ENCODE measurements around the gene DCLRE1A.
"Not testable (repeated sequence)": the region's sequence is repeated elsewhere in the genome, so short reads cannot be mapped to it uniquely, and the experiment has no call there.

DNA sequence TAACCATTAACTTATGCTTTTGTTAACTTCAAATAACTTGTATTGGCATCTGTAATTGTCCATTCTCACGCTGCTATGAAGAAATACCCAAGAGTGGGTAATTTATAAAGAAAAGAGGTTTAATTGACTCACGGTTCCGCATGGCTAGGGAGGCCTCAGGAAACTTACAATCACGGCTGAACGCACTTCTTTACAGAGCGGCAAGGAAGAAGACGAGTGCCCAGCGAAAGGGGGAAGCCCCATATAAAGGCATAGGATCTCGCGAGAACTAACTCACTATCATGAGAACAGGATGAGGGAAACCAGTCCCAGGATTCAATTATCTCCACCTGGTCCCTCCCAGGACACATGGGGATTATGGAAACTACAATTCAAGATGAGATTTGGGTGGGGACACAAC lies 25.3 kb downstream of the DCLRE1A start:
- TF ChIP-seq ZNF274 (IDR thresholded peaks at IDR 0.05; ENCODE audit: low read length); ZNF274 (tag by site-specific recombination; IDR thresholded peaks at IDR 0.05; ENCODE audit: borderline replicate concordance); ZBTB21 (tag by site-specific recombination; IDR thresholded peaks at IDR 0.05); KLF17 (tag by site-specific recombination; IDR thresholded peaks at IDR 0.05); CTCF (tag by site-specific recombination; IDR thresholded peaks at IDR 0.05); TCF7L2 (IDR thresholded peaks at IDR 0.05; ENCODE audit: borderline replicate concordance, low read depth, low read length); ZNF529 (tag by site-specific recombination; IDR thresholded peaks at IDR 0.05; ENCODE audit: insufficient replicate concordance): not testable (repeated sequence)
